Adrenal gland (tissue), 12 donors: Measurements from ENCODE around the gene DUS2. TPM values are rescaled to one million over a fixed set of nuclear protein-coding genes. Genes with fewer than 3 reads are reported as not detected.

ENCODE experiments used
- DNase-seq, 7 donors: peaks; one replicate each; pipeline ENCODE4 v3.0.0-alpha.2; 2019 to 2020
- H3K27ac ChIP-seq, 5 donors: fragments of 200-600 bp; sonication (generic) in 4 of 5; 1 replicate in 3 of 5; 2 replicates in 2 of 5; pipeline versions ENCODE4 v1.5.1 to v1.8.0; 2016 to 2020; ENCODE audit warnings: mild to moderate bottlenecking in 1 of 5
- H3K27me3 ChIP-seq: fragments of 200-600 bp; 2 replicates; pipeline ENCODE4 v1.8.0; 2021
- H3K36me3 ChIP-seq, 2 donors: fragments of 200-600 bp; replicated peaks in 1 of 2; 1 replicate in 1 of 2; 2 replicates in 1 of 2; pipeline versions ENCODE4 v1.5.1 to v1.8.0; 2018 to 2022
- H3K4me1 ChIP-seq, 2 donors: fragments of 200-600 bp; replicated peaks in 1 of 2; 1 replicate in 1 of 2; 2 replicates in 1 of 2; pipeline versions ENCODE4 v1.5.1 to v1.8.0; 2018 to 2021
- H3K4me3 ChIP-seq, 4 donors: fragments of 200-600 bp; sonication (generic) in 3 of 4; one replicate each; pipeline ENCODE4 v1.5.1; 2016 to 2018
- H3K9me3 ChIP-seq, 3 donors: fragments of 200-600 bp; sonication (generic) in 1 of 3; replicated peaks in 1 of 3; 1 replicate in 2 of 3; 2 replicates in 1 of 3; pipeline versions ENCODE4 v1.5.1 to v1.8.0; 2016 to 2021
- POLR2A ChIP-seq, 2 donors: fragments of 450-650 bp; IDR thresholded peaks; one replicate each; pipeline ENCODE4 v1.6.1; 2017; ENCODE audit warnings: antibody characterized with exemption in 2 of 2, mild to moderate bottlenecking in 2 of 2, moderate library complexity in 1 of 2
- WGBS, 4 donors: extraction: QIAGEN DNeasy Blood & Tissue Kit in 2 of 4; methylation state at CpG; one replicate each; pipeline versions ENCODE4 v1.1.5 to v1.1.7; 2013 to 2017; 5-methylcytosine and 5-hydroxymethylcytosine counted together
- intact Hi-C, 2 donors: fragments of 100-400 bp; cut with DNase I; formaldehyde crosslinking; loops; one replicate each; pipeline versions ENCODE4 v1.14.1 to v1.15.0; 2022 to 2023
- polyA plus RNA-seq, 3 donors: library from polyadenylated mRNA; stranded (reverse); fragments of 200-250 nt in 2 of 3; fragments of 350-450 nt in 1 of 3; fragmentation: Illumina TruSeq in 1 of 3; extraction: RNeasy Lipid Tissue Mini Kit (QIAGEN cat#74804) in 1 of 3; gene quantifications; one replicate each; pipeline ENCODE4 v1.2.3, GENCODE V29; 2013 to 2014
- total RNA-seq, 9 donors: library from RNA; depleted of rRNA in 4 of 9; stranded (reverse); fragments of >200 nt in 4 of 9; fragments of 120-200 nt in 1 of 9; fragmentation: NEBNext Ultra II Directional in 1 of 9; extraction: Animal tissue kit (Norgen Biotek cat#: 25700) in 1 of 9; gene quantifications; one replicate each; pipeline versions ENCODE4 v1.1.0 to v1.2.4, GENCODE V29; 2013 to 2023
- TF ChIP-seq, protein P1 (sequence below), 6 experiments: fragments of 450-650 bp in 4 of 6; fragments of 200-600 bp in 2 of 6; sonication (generic) in 1 of 6; IDR thresholded peaks; 1 replicate in 5 of 6; 2 replicates in 1 of 6; pipeline versions ENCODE4 v1.5.1 to v1.8.0; 2016 to 2021; ENCODE audit warnings: antibody characterized with exemption in 6 of 6, mild to moderate bottlenecking in 2 of 6, moderate library complexity in 1 of 6
- donor health status: healthy with polysubstance abuse.
- donor health status: Bipolar disorder and iron deficiency.
- donor health status: DM: yes; HTN: yes; CAD: no.
- donor health status: DM: no; HTN: no; CAD: no.
- donor health status: DM: no; HTN: no; CAD: no.
- donor health status: DM: yes; HTN: yes; CAD: no.

The DUS2 gene
- total and polyA plus RNA-seq, 12 donors: 6.3 to 25.3 (median 12.7) TPM

DNA sequence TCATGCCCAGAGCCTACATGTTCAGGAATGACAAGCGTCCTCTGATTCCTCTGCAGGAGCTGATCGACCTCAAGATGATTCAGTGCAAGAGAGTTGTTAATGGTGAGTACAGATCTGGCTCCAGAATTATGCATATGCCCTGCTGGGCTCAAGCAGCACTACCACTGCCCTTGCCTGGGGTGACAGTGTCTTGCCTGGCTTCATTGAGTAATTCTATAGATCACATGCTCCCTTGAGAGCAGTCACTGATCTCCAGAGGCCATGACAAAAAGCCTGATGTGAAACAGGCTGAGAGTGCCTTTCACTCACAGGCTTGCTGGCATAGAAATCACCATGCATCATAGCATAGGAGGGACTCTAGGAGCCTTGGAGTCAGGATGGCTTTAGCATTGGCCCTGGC is 26.4 kb downstream of the DUS2 start:
- intact Hi-C loops: loop anchor here in 1 of 2 donors (10.0 kb wide), 1 partner anchor 55 kb away; the partner anchor contains the start of gene DPEP2
- no peaks in the 10 kb centered on the region for H3K4me1 ChIP-seq
- TF ChIP-seq, protein P1, sequence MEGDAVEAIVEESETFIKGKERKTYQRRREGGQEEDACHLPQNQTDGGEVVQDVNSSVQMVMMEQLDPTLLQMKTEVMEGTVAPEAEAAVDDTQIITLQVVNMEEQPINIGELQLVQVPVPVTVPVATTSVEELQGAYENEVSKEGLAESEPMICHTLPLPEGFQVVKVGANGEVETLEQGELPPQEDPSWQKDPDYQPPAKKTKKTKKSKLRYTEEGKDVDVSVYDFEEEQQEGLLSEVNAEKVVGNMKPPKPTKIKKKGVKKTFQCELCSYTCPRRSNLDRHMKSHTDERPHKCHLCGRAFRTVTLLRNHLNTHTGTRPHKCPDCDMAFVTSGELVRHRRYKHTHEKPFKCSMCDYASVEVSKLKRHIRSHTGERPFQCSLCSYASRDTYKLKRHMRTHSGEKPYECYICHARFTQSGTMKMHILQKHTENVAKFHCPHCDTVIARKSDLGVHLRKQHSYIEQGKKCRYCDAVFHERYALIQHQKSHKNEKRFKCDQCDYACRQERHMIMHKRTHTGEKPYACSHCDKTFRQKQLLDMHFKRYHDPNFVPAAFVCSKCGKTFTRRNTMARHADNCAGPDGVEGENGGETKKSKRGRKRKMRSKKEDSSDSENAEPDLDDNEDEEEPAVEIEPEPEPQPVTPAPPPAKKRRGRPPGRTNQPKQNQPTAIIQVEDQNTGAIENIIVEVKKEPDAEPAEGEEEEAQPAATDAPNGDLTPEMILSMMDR (IDR thresholded peaks at IDR 0.05): no peak
- TF ChIP-seq POLR2A (IDR thresholded peaks at IDR 0.05): no peak
- DNase-seq: peak in 3 of 7 donors; percentile 20 to 41 (median 38)
- H3K27ac ChIP-seq: peak overlapping the region in 1 of 5 donors; percentile 3
- peaks cover 0 to 16% of the 10 kb centered on the region in 2 donors for H3K36me3 ChIP-seq
- no peaks in the 10 kb centered on the region for H3K27me3 ChIP-seq
- no peak overlapping the region for H3K4me3 ChIP-seq
- no peaks in the 10 kb centered on the region for H3K9me3 ChIP-seq
- 76 to 87% (median 79%) methylated on average over 2 of the region's 2 CpGs; no CpG with 5 or more reads in 1 of the 4 donors for whole genome bisulfite sequencing, 4 donors

DNA sequence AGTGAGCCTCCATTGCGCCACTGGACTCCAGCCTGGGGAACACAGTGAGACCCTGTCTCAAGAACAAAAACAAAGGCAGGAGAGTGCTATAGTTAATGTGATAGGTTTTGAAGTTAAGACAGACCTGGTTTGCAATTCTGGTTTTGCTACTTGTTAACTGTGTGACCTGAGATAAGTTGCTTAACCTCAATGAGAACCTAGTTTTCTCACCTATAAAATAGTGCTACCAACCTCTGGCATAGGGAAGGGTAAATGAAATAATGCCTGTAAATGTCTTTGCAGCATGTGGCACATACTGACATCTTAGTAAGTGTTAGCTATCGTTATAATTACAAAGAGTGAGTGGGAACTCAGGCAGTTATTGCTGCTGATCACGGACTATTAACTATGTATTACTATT is 32.3 kb downstream of the DUS2 start:
- H3K36me3 ChIP-seq: peaks cover 0 to 10% of the 10 kb centered on the region in 2 donors

DNA sequence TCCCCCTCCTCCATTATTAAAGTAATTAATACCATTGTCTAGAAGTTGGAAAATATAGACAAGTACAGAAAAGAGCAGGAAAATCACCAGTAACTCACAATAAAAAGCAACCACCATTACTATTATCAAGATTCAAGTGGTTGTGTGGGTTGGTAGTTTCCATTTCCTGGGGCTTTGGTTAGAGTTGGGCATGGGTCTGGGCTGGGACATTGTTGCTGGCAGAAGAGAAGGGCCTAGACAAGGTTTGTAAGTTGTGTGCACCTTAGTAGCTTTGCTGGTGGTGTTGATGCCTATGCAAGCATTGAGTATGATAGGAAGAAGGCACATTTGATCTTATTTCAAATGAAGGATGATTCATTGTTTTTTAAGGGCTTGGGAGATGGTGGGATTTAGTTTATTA is 36.7 kb downstream of the DUS2 start:
- DNase-seq: no peak
- Histone ChIP-seq H3K4me3 (no peak overlapping the region), H3K27ac (no peak overlapping the region), H3K27me3 (no peaks in the 10 kb centered on the region), H3K4me1 (peaks cover 0 to 3% of the 10 kb centered on the region in 2 donors), H3K9me3 (no peaks in the 10 kb centered on the region), H3K36me3 (peaks cover 0 to 8% of the 10 kb centered on the region in 2 donors)
- intact Hi-C loops: no loop called here
- no peak for TF ChIP-seq POLR2A (IDR thresholded peaks at IDR 0.05)
- TF ChIP-seq, protein P1 (IDR thresholded peaks at IDR 0.05): no peak

More for the DNA sequence above, 32.3 kb downstream of the DUS2 start:
- WGBS, 4 donors: 89 to 94% (median 91%) methylated on average over 3 of the region's 3 CpGs
- H3K9me3 ChIP-seq: no peaks in the 10 kb centered on the region
- intact Hi-C loops: no loop called here
- no peaks in the 10 kb centered on the region for H3K4me1 ChIP-seq
- no peak for DNase-seq
- TF ChIP-seq POLR2A (IDR thresholded peaks at IDR 0.05): no peak
- TF ChIP-seq, protein P1 (IDR thresholded peaks at IDR 0.05): no peak
- no peak overlapping the region for H3K4me3 ChIP-seq
- H3K27me3 ChIP-seq: no peaks in the 10 kb centered on the region
- no peak overlapping the region for H3K27ac ChIP-seq

DNA sequence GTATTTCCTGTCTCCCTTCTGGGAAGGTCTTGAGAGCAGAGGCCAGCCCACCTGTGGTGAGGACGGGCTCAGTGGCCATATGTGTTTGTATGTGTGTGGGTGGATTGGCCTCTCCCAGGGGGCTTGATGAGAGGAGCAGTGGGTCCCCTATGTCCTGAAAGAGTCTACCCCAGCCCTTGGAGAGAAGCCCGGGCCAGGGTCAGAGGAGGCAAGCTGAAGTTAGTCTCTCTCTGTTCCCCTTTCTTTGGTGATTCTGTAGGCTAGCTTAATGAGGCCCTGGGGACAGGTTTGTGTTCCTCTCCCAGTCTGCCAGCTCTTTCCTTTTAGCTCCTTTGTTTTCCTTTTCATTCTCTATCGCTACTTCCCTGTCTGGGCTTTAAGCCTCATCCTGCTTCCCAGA is 38.3 kb downstream of the DUS2 start:
- Histone ChIP-seq H3K4me3 (no peak overlapping the region), H3K27me3 (no peaks in the 10 kb centered on the region), H3K9me3 (no peaks in the 10 kb centered on the region), H3K4me1 (peaks cover 0 to 9% of the 10 kb centered on the region in 2 donors), H3K27ac (no peak overlapping the region), H3K36me3 (peaks cover 0 to 8% of the 10 kb centered on the region in 2 donors)
- intact Hi-C loops: no loop called here
- no peak for TF ChIP-seq POLR2A (IDR thresholded peaks at IDR 0.05)
- TF ChIP-seq, protein P1 (IDR thresholded peaks at IDR 0.05): no peak
- WGBS, 4 donors: 80 to 87% (median 85%) methylated on average over 3 of the region's 3 CpGs
- DNase-seq: no peak
